ENCODE measurements around the gene CEP85L.

Gene CEP85L

GRCh38 chr6:118580585-118581419, 70.6 kb downstream of the CEP85L start:
- in situ Hi-C loops (cut with HindIII; ENCODE audit: low sequenced_read_pairs): no loop called here

GRCh38 chr6:118579786-118580185, 71.6 kb downstream of the CEP85L start:
- in situ Hi-C loops (cut with HindIII; ENCODE audit: low sequenced_read_pairs): no loop called here

GRCh38 chr6:118578617-118579016, 72.8 kb downstream of the CEP85L start:
- in situ Hi-C loops (cut with HindIII; ENCODE audit: low sequenced_read_pairs): no loop called here

DNA sequence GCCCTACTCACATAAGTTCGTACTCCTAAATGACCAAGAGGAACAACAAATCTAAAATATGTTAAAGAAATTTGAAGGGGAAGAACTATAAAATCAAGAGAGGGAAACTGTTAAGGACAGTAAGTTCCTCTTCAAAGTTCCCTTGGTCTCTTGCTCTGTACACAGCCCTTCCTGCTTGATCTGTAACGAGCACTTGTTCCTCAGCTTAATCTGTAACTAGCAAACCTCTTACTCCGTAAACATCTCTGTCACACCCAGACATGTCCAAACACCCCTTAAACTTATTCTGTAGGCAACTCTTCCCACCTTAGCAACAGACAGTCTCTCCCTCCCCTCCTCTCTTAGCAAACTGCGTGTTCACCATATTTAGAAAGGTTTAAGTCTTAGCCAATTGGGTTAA, 73.4 kb downstream of the CEP85L start:
- in situ Hi-C loops (cut with HindIII; ENCODE audit: low sequenced_read_pairs): no loop called here

DNA sequence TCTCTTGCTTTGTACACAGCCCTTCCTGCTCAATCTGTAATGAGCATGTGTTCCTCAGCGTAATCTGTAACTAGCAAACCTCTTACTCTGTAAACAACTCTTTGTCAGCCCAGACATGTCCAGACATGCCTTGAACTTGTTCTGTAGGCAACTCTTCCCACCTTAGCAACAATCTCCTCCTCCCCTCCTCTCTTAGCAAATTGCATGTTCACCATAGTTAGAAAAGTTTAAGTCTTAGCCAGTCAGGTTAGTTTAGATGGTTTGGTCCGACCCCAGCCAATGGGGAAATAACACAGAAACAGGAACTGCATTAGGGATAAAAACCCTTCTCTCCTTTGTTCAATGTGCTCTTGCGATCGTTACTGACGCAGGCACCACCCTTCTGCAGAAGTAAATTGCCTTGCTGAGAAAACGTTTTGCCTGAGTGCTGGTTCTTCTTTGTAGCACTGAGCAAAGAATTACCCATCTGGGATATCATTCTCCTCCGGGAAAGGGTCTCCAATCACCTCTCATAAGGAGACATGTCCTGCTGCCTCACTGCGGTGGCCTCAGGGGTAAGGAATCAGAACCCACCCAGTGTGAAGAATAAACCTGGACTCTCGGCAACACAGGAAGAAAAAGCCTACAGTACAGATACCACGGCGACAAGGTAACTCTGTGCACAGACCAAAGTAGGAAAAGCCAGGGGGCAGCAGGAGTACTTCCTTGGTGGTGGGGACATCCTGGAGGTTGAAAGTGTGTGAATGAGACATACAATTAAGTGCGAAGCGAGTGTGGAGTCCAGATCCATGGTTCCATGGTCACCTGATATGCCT, 77.1 kb downstream of the CEP85L start:
- in situ Hi-C loops (cut with HindIII; ENCODE audit: low sequenced_read_pairs): no loop called here

GRCh38 chr6:118571121-118571520, 80.3 kb downstream of the CEP85L start:
- in situ Hi-C loops (cut with HindIII; ENCODE audit: low sequenced_read_pairs): no loop called here

DNA sequence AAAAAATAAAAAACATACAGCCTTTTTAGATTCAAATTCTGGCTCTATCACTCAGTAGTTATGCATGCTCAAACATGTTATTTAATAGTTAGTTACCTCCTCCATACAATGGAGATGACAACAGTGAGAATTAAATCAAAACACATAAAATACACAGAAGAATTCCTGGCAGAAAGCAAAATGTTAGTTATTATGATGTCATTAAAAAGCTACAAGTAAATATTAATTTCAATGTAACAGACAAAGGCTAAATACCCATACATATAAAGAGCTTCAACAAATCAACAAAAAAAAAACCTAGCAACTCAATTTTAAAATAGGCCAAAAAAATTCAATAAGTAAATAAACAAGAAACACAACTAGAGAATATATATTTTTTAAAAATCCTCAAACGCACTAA, 81.9 kb downstream of the CEP85L start:
- in situ Hi-C loops (cut with HindIII; ENCODE audit: low sequenced_read_pairs): no loop called here

- in situ Hi-C loops (cut with HindIII; ENCODE audit: low sequenced_read_pairs): no loop called here
Observed at GRCh38 chr6:118567974-118568373, 83.4 kb downstream of the CEP85L start.

DNA sequence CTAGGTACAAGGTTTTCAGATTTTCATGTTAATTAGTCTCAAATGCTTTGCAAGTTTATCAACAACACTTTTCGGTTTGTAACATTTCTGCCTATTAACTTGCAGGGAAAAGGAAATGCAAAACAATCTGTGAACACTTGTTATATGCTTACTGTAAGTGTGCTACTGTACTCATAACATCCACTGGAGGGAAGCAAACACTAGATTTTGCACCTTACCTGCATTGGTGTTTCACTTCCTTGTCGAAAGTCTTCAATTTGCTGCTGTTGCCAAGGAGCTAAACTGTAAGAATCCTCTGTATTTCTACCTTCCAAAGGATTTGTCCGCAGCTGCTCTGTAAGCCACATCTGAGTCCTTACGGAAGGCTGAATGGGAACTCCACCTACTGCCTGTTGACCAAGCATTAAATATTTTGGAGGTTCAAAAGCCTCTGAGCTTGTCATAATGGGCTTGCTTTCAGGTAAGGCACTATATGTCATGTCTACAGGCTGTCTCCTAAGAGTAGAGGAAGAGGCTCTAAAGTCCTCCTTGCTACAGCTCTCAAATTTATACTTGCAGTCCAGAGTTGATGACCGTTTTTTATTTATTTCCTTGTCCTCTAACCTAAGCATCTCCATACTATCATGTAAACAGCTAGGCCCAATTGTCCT, 86.0 kb downstream of the CEP85L start:
- in situ Hi-C loops (cut with HindIII; ENCODE audit: low sequenced_read_pairs): no loop called here

DNA sequence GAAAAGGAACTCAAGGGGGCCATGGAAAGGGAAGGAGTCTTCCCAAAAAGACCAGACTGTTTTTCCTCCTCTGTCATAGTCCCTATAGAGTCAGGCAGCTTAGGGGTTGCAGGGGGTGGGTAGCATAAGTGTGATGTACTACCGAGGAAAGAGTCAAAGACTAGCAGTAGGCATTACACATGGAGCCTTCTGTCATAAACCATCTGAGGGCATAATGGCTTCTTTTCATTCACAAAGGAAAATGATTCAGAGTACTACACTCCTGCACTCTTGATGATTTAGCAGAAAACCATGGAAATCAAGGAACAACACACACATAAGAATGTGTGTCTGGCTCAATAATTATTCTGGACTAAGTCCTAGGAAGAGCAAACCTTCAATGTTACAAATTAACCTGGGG, 88.4 kb downstream of the CEP85L start:
- in situ Hi-C loops (cut with HindIII; ENCODE audit: low sequenced_read_pairs): no loop called here

- in situ Hi-C loops (cut with HindIII; ENCODE audit: low sequenced_read_pairs): no loop called here
Observed at GRCh38 chr6:118562248-118562647, 89.1 kb downstream of the CEP85L start.

- in situ Hi-C loops (cut with HindIII; ENCODE audit: low sequenced_read_pairs): no loop called here
Observed at GRCh38 chr6:118559659-118560058, 91.7 kb downstream of the CEP85L start.

- in situ Hi-C loops (cut with HindIII; ENCODE audit: low sequenced_read_pairs): no loop called here
Observed at GRCh38 chr6:118558464-118559217, 92.8 kb downstream of the CEP85L start.

GRCh38 chr6:118554698-118555097, 96.7 kb downstream of the CEP85L start:
- in situ Hi-C loops (cut with HindIII; ENCODE audit: low sequenced_read_pairs): no loop called here

GRCh38 chr6:118553132-118553531, 98.3 kb downstream of the CEP85L start:
- in situ Hi-C loops (cut with HindIII; ENCODE audit: low sequenced_read_pairs): no loop called here

DNA sequence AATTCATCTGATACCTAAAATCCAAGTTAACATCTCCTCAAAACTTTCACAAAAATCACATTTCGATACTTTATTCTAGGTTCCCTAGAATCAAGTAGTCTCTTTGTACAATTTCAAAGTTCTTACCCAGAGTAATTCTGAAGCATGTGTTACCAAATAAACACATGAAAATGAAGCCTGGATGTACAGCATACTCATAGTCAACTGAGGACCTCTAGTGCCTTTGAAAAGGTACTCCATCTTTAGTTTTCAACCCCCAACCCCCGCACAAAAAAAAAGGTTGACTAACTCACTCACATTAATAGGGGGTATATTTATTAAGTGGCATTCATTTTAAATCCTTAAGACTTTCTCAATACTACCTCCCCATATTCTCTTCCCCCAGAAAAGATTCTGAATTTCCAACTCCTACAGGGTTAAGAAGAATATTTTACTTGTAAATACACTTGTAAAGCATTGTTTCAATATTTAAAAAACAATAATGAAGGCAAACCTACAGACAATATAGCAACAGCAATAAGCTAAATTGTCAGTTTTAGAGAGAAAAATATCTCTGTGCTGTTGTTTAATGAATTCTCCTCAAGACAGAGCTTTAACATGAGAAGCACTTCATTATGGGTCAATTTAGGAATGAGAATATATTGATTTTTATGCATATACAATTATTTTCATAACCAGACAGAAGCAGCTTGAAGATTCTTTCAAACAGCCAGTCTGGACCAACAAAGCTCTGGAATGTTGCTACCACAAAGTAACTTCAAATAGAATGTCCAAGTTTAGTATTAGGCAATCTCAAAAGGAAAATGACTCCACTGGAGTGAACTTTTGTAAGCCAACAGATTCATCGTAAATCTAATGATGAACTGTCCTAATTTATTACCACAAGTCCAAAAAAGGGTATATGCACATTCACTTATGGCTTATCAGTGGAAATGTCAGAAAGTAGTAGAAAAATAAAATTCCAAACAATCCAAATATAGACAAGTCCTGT, 100.0 kb downstream of the CEP85L start:
- in situ Hi-C loops (cut with HindIII; ENCODE audit: low sequenced_read_pairs): no loop called here

GRCh38 chr6:118548613-118549012, 102.8 kb downstream of the CEP85L start:
- in situ Hi-C loops (cut with HindIII; ENCODE audit: low sequenced_read_pairs): no loop called here

GRCh38 chr6:118548136-118548535, 103.3 kb downstream of the CEP85L start, which contains the start of gene PLN:
Gene PLN, plus strand, starts transcription at chr6:118548296. Its CDS starts 10,626 bp downstream, at chr6:118558922.
- in situ Hi-C loops (cut with HindIII; ENCODE audit: low sequenced_read_pairs): no loop called here

- in situ Hi-C loops (cut with HindIII; ENCODE audit: low sequenced_read_pairs): no loop called here
Observed at GRCh38 chr6:118546880-118547218, 104.5 kb downstream of the CEP85L start.

All from DLD1 (cell line).